ENCODE data around the gene SH3BGR.
"Not testable (repeated sequence)": the region's sequence is repeated elsewhere in the genome, so short reads cannot be mapped to it uniquely, and the experiment has no call there.

Gene SH3BGR

GRCh38 chr21:39451332-39452206 lies at the start of gene SH3BGR:
Gene SH3BGR, plus strand, starts transcription at chr21:39451970. Its CDS starts 127 bp downstream, at chr21:39452097.
- no peak for DNase-seq

- no peak for DNase-seq
These were observed 45.7 kb upstream of the SH3BGR start for GRCh38 chr21:39406065-39406464.

- not testable (repeated sequence) for DNase-seq
These were observed 32.6 kb upstream of the SH3BGR start for GRCh38 chr21:39419204-39419603.

GRCh38 chr21:39422527-39423241 lies 29.1 kb upstream of the SH3BGR start:
- no peak for DNase-seq

- DNase-seq: no peak
These were observed 22.3 kb upstream of the SH3BGR start for GRCh38 chr21:39429445-39429844.

- no peak for DNase-seq
These were observed 21.8 kb upstream of the SH3BGR start for GRCh38 chr21:39430016-39430415.

- DNase-seq: no peak
These were observed 21.3 kb upstream of the SH3BGR start for GRCh38 chr21:39430457-39430856.

GRCh38 chr21:39430954-39431353 lies 20.8 kb upstream of the SH3BGR start:
- DNase-seq: no peak

GRCh38 chr21:39434950-39435349 lies 16.8 kb upstream of the SH3BGR start:
- no peak for DNase-seq

- no peak for DNase-seq
These were observed 12.5 kb upstream of the SH3BGR start for GRCh38 chr21:39439232-39439631.

GRCh38 chr21:39441502-39442475 lies 10.0 kb upstream of the SH3BGR start:
- peak; percentile 37 for DNase-seq

GRCh38 chr21:39444421-39445180 lies 7.2 kb upstream of the SH3BGR start:
- no peak for DNase-seq

- peak; percentile 93 for DNase-seq
These were observed 6.2 kb upstream of the SH3BGR start, which contains the start of gene LCA5L for GRCh38 chr21:39445321-39446269. Gene LCA5L, minus strand, starts transcription at chr21:39445778. Its CDS starts 17,285 bp downstream, at chr21:39428493.

GRCh38 chr21:39447264-39447663 lies 4.5 kb upstream of the SH3BGR start:
- DNase-seq: no peak

- DNase-seq: no peak
These were observed 618 bp downstream of the SH3BGR start for GRCh38 chr21:39452207-39452969.

GRCh38 chr21:39452970-39453342 lies 1.2 kb downstream of the SH3BGR start:
- no peak for DNase-seq

- DNase-seq: no peak
These were observed 1.9 kb downstream of the SH3BGR start for GRCh38 chr21:39453571-39454179.

- no peak for DNase-seq
These were observed 3.3 kb downstream of the SH3BGR start for GRCh38 chr21:39454949-39455668.

- no peak for DNase-seq
These were observed 4.9 kb downstream of the SH3BGR start for GRCh38 chr21:39456665-39457064.
